Endothelial cell (in vitro differentiated cells): ENCODE results near the gene CLDND2. TPM values are rescaled to one million over a fixed set of nuclear protein-coding genes. Genes with fewer than 3 reads are reported as not detected.
"Not testable (repeated sequence)": the region's sequence is repeated elsewhere in the genome, so short reads cannot be mapped to it uniquely, and the experiment has no call there.

ENCODE experiments used
- DNase-seq: peaks from one replicate; pipeline ENCODE4 v3.0.0; 2021; ENCODE audit warnings: low spot score
- H3K27ac Mint-ChIP-seq: one replicate; pipeline ENCODE4 v1.8.0; 2021; ENCODE audit warnings: mixed read lengths, inconsistent platforms; ENCODE audit not compliant: unreplicated experiment
- H3K27me3 Mint-ChIP-seq: one replicate; pipeline ENCODE4 v1.8.0; 2021; ENCODE audit warnings: mild to moderate bottlenecking, moderate library complexity, mixed read lengths, inconsistent platforms; ENCODE audit not compliant: unreplicated experiment
- H3K36me3 Mint-ChIP-seq: one replicate; pipeline ENCODE4 v1.8.0; 2021; ENCODE audit warnings: mild to moderate bottlenecking, low read depth, mixed read lengths, inconsistent platforms; ENCODE audit not compliant: unreplicated experiment
- H3K4me1 Mint-ChIP-seq: one replicate; pipeline ENCODE4 v1.8.0; 2021; ENCODE audit warnings: mild to moderate bottlenecking, mixed read lengths, inconsistent platforms; ENCODE audit not compliant: unreplicated experiment
- H3K4me3 Mint-ChIP-seq: one replicate; pipeline ENCODE4 v1.8.0; 2021; ENCODE audit warnings: mild to moderate bottlenecking, mixed read lengths, inconsistent platforms; ENCODE audit not compliant: unreplicated experiment
- H3K9me3 Mint-ChIP-seq: one replicate; pipeline ENCODE4 v1.8.0; 2021; ENCODE audit warnings: mixed read lengths, inconsistent platforms; ENCODE audit not compliant: unreplicated experiment
- CTCF ChIP-seq: fragments of 200-600 bp; sonication (generic); IDR thresholded peaks from one replicate; pipeline ENCODE4 v1.5.0; 2021; ENCODE audit warnings: antibody characterized with exemption; ENCODE audit not compliant: unreplicated experiment
- long read RNA-seq: library from polyadenylated mRNA; unstranded; transcript quantifications from one replicate; pipeline ENCODE4 v2.0.0, GENCODE V29; 2020; ENCODE audit not compliant: unreplicated experiment
- total RNA-seq: library from RNA; stranded (reverse); fragmentation: NEBNext Ultra II Directional; extraction: Animal tissue kit (Norgen Biotek cat#: 25700); gene quantifications from one replicate; pipeline ENCODE4 v1.2.1, GENCODE V29; 2021; ENCODE audit not compliant: unreplicated experiment

CLDND2 gene
- not detected for total RNA-seq
- long read RNA-seq: 0 reads

GRCh38 chr19:51368366-51369282, at the start of gene CLDND2:
Gene CLDND2, minus strand, starts transcription at chr19:51369003. Its CDS starts 426 bp downstream, at chr19:51368577.
- TF ChIP-seq CTCF: no peak
- Mint-ChIP-seq H3K4me3 (peak within 1 kb of the TSS; percentile 96), H3K27me3 (peaks cover 15% of the 10 kb centered on the region), H3K9me3 (no peaks in the 10 kb centered on the region), H3K4me1 (peaks cover 22% of the 10 kb centered on the region), H3K27ac (no peak within 1 kb of the TSS), H3K36me3 (peaks cover 10% of the 10 kb centered on the region)
- no peak for DNase-seq

GRCh38 chr19:51417810-51418157, 49.0 kb upstream of the CLDND2 start:
- no peaks in the 10 kb centered on the region for H3K4me1 Mint-ChIP-seq
- no peak for TF ChIP-seq CTCF
- no peak for DNase-seq
- peaks cover 7% of the 10 kb centered on the region for H3K27me3 Mint-ChIP-seq
- no peak overlapping the region for H3K4me3 Mint-ChIP-seq
- peaks cover 4% of the 10 kb centered on the region for H3K36me3 Mint-ChIP-seq
- no peaks in the 10 kb centered on the region for H3K9me3 Mint-ChIP-seq
- H3K27ac Mint-ChIP-seq: no peak overlapping the region

DNA sequence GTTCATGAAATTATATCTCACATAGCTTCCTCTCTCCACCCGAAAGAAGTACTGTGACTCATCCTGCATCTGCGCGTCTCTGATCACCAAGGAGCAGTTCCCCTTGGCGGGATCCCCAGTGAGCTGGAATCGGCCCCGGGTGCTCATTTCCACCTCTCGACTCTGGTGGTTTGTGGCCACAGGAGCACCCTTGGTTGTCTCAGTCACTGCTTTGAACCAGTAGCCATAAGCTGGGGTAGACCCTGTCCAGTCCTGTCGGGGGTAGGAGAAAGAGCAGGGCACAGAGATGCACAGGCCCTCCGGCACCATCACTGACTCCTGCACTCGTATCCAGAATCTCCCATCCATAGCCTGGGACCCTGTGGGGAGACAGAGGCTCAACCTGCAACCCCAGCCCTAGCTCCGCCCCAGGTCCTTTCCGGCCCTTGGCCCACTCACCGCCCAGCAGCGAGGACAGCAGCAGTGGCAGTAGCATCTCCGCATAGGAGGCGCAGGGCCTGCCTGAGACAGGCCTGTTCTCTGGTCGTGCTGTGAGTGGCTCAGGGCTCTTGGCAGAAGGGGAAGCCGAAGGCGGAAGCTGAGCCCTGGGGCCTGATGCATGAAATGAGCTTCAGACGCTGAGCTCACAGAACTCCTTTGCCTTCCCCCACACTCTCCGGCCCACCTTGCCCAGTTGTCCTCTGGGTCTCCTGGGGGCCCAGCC, 48.5 kb upstream of the CLDND2 start, which contains the start of gene SIGLEC10:
Gene SIGLEC10 (minus strand): TSS at position 536 of the 703 bp plus-strand sequence. CDS start 61 bp downstream, at position 475.
- TF ChIP-seq CTCF: no peak

DNA sequence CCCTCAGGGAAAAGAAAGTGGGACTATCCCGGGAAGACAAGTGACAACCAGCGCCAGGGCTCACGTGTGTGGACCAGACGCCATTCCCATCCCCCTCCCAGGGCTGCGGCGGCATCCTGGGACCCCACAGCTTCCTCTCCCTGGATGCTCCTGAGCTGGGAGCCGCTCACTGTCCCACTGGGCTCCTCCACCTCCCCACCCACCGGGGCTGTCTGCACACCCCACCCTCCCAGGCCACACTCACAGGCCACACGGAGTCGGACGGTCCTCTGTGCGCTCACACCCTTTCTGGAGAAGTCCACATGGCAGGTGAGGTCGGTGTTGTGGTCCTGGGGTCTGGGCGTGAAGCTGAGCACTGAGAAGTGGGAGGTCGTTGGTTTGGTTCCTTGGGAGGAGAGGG, 47.6 kb upstream of the CLDND2 start:
- not testable (repeated sequence) for H3K4me1 Mint-ChIP-seq, H3K9me3 Mint-ChIP-seq, H3K27me3 Mint-ChIP-seq, H3K4me3 Mint-ChIP-seq, H3K36me3 Mint-ChIP-seq, DNase-seq, H3K27ac Mint-ChIP-seq

More for the DNA sequence above, 48.5 kb upstream of the CLDND2 start, which contains the start of gene SIGLEC10:
- no peaks in the 10 kb centered on the region for H3K9me3 Mint-ChIP-seq
- peaks cover 4% of the 10 kb centered on the region for H3K27me3 Mint-ChIP-seq
- H3K36me3 Mint-ChIP-seq: peaks cover 4% of the 10 kb centered on the region
- no peak within 1 kb of the TSS for H3K27ac Mint-ChIP-seq
- no peak within 1 kb of the TSS for H3K4me3 Mint-ChIP-seq
- H3K4me1 Mint-ChIP-seq: no peaks in the 10 kb centered on the region
- no peak for DNase-seq

- Mint-ChIP-seq H3K9me3 (no peaks in the 10 kb centered on the region), H3K27ac (no peak overlapping the region), H3K27me3 (peaks cover 3% of the 10 kb centered on the region), H3K36me3 (peaks cover 4% of the 10 kb centered on the region), H3K4me1 (no peaks in the 10 kb centered on the region), H3K4me3 (no peak overlapping the region)
- no peak for DNase-seq
- TF ChIP-seq CTCF: no peak
Observed at GRCh38 chr19:51415187-51415586, 46.4 kb upstream of the CLDND2 start.
